Amniotic stem cell (primary cell): ENCODE results near the gene ZNF831.

Source experiments
- DNase-seq: peaks from one replicate; lab custom pipeline; 2025; lab: John Stamatoyannopoulos, UW

Gene ZNF831

DNA sequence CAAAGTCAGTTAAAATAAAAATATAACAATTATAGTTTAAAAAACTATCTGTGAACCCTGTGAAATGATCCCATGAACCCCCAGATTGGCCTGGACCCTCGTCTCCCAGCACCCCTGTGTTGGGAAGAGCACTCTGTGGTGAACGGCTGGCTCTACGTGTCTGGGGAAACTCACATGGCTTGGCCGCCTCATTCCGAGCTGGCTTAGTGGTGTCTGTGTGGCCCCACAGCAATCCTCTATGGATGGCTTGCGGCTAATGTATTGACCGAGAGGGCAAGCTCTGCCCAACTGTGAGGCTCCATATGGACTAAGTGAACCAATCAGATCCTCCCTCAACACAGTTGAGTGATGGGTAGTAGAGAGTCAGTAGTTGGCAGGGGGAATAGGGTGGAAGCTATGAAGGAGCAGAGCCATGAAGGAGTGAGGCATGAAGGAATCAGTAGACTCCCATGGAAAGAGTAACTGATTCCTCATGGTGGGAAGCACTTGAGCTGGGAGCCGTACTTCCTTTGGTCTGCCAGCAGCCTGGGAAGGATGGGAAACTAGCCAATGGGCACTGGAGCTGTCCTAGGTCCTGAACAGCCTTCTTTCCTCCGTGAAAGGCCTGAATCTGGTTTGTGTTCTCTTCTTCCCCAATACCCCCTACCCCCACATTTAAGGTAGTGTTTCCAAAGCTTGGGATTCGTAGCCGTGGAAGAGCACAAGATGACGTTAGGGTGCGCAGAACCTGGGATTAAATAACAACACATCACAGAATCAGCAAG is 21.6 kb upstream of the ZNF831 start:
- no peak for DNase-seq

DNA sequence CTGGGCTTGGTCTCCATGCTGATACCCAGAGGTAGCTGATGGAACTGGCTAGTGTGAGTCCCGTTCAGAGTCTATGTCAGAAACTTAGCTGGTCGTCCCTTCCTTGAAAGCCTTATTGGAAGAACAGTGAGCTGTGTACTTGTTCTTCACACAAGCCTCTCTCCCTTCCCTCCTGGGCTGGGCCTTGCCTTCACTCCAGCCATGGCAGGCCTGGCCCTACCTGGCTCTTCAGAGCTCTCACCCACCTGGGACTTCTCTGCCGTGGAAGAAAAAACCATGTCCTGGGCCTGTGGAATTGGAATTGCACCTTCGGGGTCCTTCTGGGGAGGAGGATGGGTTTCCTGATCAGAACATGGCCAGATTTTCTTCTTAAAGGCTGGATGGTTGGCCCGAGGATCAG is 20.3 kb upstream of the ZNF831 start:
- DNase-seq: no peak

DNA sequence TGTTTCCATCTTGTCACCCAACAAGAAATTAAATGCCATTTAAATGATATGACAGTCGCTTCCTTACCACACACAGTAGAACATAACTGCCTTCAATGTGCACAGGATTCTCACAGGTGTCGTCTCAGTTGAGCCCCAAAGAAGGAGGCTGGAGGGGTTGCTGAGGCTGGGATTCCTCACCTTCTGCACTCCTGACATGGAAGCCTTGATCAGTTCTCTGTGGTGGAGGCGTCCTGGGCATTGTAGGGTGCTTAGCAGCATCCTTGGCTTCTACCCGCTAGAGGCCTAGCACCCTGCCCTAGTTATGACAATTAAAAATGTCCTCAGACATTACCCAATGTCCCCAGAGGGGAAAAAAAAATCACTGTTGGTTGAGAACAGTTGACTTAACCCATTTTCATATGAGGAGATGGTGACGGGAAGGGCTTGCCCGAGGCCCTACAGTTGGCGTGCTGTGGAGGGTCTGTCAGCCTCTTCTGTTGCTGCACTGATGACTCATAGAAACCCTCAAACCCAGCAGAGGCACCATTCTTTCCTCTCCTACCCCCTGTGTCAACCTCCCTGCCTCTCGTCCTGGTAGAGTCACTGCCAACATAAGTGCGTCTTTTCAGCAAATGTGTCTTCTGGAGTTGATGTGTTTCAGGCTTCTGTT is 19.3 kb upstream of the ZNF831 start:
- no peak for DNase-seq

DNA sequence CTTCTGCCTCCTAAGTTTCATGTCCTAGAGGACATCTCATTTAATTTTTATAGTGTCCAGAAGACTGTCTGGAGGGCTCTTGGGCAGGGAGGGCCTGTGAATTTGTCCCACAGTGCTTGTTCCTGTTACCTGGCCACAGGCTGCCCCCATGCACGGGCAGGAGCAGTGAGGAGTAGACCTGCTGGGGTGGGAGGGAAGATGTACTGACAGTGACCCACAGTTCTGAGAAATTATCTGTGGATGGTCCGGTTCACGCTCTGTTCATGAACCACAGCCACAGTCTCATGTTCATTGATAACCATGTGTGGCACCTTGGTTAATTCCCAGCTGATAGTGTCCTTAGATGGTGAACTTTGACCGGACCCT is 18.8 kb upstream of the ZNF831 start:
- no peak for DNase-seq

DNA sequence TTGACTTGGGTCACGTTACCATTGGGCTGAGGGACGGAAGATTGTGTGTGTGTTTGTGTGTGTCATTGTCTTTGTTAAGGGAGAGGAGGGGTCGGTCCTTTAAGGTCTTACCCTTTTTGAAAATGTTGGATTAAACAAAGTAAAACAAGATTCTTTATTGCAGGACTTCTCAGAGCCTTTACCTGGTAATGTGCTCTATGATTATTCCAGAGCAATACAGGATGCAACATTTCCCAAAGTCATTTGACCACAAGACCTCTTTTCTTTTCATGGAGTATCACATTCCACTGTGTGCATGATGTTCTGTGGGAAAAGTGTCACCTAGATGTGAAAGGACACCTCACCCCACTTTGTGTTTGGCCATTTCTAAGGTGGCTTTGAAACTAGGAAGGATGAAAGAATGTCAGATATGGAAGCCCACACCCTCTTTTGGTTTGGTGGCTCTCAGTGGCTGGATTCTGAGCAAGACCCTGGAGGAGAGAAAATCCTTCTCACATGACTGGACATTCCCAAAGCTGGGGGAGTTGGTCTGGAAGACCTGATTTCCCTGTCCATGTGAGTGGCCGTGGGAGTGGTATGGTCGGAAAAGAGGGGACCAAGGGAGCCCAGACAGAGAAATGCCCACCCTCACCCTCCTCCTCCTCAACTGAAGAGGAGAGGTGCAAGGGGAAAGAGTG is 18.2 kb upstream of the ZNF831 start:
- DNase-seq: no peak

DNA sequence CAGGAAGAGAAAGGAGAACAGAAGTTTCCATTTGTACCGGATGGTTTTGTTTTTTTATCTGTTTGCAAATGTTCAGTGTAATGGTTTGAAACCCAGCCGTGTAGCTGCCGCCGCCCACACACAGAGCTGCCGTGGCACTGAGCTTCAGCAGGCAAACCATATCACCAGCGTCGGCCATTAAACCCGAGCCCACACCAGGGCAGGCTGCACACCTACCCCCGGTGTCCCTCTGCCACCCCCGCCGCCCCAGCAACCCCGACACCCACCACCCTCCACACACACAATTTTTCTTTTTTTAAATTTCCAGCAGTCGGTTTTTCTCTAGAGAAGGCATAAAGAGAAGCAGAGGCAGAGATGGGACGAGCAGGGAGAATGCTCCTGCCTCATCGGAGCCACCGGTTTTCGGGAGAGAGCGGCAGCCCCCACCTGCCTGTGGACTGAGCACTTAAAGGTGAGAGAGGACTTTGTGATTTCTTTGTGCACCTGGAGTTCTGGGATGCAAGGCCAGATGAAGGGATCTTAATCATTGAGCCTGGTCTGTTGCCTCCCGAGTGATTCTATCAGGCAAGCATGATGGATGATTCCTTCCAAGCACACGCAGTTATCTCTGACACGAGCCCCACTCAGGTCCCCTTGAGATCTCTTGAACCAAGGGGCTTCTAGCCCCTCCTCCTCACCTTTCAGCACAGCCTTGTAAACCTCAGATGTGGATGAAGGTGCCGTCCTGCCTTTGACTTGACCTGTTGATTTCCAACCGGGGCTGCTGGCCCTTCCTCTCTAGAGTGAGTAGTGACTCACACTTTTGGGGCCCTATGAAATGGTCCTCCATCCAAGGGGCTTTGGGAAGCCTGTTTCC is 17.5 kb upstream of the ZNF831 start:
- no peak for DNase-seq

DNA sequence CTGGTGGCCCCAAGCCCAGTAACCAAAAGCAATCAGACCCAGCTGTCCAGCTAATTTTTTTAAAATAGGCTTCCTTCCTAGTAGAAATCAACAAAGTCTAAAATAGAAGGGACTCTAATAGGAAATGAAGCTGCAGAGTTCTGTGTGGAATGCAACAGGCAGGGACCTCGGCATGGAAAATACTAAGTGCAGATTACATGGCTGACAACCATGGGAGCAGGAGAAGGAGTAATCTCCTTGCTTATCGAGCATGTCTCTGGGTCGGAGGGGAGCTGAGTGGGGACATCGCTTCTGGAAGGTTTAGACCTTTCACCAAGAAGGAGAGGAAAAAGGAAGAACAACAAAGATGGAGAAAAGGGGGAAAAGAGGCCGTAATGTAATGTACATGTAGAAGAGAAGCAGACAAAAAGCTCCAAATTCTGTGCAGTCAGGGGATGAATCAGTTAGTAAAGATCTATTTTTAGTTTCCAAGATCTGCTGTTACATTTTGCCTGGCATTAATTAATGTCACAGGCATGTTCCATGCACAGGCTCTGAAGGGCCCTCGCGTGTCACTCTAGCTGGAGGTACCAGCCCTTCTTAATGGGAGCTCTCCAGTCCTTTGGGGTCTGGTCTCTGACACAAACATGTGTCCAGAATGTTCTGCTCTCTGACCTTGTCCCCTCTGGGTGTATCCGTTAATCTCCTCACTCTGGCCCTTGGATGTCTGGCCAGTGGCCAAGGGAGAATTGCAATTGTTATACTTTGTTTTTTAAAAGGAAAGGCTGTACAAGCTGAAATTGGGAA is 16.6 kb upstream of the ZNF831 start:
- DNase-seq: no peak

DNA sequence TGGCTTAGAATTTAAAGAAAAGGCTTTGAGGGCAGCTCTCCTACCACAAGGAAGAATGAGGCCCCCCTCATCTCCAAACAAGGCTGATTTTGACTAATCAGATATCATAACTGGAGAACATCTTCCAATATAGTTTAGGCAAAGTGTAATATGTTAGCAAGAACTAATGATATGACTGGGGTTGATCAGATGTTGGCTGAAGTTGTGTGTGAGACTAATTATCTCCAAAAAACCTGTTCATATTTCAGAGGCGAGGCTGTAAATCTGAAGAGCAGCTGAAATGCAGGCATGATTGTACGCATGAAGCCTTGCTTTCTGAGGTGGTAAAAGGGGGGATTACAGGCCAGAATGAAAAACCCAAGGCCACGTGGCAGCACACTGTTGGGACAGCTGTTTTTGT is 16.0 kb upstream of the ZNF831 start:
- DNase-seq: no peak

DNA sequence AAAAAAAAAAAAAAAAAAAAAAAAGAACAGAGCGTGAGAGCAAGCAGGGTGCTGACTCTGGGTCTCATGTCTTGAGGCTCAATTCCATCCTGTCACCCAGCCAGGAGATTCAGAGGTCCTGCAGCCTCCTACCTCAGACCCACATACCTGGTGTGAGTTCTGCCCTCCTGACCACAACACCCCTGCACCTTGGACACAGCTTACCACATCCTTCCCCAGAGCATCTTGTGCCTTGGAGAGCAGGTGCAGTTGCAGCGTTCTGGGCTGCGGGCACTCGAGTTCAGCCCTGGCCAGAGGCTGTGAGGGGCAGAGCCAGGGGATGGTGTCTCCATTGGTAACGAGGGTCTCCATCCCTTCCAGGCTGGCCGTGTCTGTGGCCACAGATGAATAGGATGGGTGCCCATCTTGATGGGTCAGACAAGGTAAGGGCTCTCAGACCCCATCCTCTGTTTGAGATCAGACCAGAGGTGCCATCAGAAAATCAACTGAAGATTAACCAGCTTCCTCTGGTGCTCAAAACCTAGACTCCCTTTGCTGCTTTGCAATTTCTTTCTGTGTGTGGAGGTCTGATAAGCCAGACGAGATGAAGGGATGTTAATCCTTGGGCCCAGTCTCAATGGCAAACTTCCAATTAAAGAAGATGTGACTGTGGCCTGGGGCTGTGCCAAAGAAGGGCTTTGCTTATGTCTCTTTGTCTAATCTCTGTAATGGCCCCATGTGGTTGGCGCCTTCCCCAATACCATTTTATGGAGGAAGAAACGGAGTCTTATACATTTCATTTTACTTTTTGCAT is 14.7 kb upstream of the ZNF831 start:
- no peak for DNase-seq

DNA sequence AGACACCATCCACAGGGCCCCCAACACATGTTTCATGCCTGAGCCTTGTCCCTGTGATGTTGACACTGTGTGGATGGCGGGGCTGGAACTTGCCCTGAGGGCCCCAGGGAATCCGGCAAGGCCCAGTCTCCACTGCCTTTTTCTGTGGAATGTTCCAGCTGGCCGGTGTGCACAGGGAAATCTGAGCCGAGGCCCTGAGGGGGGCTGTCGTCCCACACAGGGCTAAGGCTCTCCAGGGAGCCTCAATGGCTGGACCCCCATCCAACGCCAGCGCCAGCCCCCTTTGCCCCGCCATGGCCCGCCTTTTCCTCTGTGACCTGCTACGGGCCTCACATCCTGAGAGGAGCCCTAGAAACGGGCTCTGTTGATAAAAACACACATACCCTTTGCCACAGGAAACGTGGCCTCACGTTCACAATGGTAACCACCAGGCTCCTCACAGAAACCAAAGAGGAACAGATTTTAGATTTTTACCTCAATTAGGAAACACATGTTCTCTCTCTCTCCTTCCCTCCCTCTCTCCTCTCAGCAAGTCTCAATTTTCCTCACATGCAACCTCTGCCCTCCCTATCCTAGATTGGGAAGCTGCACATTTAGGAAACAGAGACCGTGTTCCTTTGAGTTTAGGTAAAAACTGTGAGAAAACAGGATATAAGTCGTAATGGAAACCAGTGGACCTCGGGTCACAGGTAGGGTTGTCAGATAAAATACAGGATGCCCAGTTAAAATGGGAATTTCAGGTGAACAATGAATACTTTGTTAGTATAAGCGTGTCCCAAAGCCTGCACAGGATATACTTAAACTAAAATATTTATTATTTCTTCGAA is 13.7 kb upstream of the ZNF831 start:
- no peak for DNase-seq

DNA sequence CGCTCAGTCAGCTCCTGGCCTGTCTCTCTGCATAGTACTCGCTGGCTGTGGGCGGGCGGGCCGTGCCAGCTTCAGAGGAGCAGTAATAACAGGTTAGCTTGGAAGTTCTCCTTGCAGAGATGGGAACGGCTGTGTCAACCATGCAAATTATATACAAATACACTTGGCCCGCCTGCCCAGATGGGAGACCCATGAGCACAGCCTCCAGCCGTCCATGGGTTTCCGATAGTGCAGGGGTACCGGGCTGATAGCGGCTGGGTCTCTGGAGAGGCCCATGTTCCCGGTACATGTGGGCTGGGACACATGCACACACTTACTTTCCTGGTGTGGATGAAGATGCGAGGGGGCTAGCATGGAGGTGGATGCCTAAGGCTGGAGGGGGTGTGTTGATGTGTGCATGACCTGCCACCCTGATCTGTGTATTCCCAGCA is 12.8 kb upstream of the ZNF831 start:
- DNase-seq: no peak

DNA sequence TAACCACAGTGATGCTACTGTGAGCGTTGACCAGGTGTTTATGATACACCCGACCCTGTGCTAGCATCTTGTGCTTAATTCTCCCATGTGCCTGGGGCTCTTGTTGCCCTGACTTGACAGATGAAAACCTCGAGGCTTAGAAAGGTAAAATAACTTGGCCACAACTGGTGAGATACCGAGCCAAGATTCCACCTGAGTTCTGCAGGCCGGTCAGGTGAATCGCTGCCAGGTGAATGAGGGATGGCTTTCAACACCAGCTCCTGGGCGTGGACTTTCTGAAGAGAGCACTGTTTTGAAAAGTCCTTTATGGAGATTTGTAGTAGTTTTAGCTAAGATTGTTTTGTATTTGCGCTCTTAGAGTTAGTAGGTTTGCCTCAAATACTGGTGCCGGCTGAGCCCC is 12.2 kb upstream of the ZNF831 start:
- DNase-seq: no peak

DNA sequence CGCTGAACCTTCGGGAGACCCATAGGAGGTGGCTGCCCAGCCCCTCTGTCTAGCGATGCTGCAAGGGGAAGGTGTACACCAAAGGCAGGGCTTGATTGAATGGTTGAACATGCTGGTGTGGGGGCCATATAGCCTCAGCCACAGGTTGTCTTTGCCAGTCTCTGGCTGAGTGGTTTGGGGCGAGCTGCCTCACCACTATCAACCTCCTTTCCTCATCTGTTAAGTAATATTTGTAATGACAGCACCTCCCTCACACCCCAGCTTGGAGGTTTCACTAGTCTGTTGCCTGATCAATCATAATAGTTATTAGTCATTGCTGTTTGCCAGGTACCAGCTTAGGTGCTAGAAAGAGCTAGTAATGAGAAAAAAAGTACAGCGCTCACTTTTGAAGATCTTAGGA is 11.8 kb upstream of the ZNF831 start:
- no peak for DNase-seq

DNA sequence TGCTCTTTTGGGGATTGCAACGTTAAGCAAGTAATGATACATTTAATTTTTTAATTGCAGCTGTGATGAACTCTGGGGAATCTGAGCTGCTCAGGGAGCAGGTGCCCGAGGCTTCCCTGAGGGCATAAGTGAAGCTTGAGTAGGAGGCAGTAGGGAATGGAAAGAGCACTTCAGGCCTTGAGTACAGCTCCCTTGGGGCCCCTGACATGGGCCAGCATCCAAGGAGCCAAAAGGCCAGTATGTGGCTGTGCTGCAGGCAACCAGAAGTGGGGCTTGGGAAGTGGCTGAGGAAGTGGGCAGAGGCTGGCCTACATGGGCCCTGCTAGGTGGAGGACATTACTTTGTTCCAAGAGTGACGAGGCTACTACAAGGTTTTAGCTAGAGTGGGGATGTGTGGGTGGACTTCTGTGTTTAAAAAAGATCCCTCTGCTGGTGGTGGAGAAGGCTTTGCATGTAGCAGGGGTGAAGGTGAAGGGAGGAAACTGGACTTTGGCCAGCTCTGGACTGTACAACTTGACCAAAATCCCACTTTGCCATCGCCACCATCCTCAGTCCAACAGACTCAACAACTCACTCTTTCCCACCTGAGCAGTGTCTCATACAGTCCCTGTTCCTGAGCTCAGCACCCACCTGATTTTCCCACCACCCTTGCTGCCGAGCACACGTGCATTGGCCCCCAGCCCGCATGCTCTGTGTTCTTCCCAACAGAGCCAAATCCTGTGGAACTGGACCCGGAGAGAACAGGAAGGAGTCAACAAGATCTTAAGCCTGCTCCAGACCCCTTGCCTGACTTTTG is 10.9 kb upstream of the ZNF831 start:
- no peak for DNase-seq

DNA sequence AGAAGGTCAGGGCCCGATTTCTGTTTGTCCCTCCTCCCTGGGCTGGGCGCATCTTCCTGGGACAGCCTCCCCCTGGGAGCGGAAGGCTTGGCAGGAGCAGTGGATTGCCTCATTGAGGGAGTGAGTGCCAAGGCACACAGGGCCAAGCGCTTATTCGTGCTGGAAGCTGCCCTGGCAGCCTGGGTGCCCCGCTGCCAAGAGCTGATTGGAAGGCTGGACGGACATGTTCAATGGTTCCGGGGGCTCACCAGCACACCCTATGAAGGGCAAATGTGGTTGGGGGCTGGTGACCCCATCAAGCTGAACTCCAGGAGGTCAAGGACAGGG is 10.3 kb upstream of the ZNF831 start:
- no peak for DNase-seq

DNA sequence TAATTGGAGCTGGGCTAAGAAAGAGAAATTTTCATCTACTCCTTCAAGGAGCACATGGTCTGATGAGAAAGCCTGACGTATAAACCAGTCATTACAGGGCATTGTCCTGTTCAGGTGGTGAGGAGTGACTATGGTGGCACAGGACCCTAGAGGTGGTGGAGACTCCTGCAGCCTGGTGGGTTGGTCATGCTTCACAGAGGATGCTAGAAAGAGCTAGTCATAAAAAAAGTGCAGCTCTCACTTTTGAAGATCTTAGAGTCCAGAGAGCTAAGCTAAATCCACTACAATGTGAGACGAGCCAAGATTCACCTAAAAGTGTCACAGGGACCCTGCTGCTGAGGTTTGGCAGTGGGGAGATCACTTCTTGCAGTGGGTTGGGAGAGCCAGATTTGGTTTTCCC is 9.8 kb upstream of the ZNF831 start:
- no peak for DNase-seq

DNA sequence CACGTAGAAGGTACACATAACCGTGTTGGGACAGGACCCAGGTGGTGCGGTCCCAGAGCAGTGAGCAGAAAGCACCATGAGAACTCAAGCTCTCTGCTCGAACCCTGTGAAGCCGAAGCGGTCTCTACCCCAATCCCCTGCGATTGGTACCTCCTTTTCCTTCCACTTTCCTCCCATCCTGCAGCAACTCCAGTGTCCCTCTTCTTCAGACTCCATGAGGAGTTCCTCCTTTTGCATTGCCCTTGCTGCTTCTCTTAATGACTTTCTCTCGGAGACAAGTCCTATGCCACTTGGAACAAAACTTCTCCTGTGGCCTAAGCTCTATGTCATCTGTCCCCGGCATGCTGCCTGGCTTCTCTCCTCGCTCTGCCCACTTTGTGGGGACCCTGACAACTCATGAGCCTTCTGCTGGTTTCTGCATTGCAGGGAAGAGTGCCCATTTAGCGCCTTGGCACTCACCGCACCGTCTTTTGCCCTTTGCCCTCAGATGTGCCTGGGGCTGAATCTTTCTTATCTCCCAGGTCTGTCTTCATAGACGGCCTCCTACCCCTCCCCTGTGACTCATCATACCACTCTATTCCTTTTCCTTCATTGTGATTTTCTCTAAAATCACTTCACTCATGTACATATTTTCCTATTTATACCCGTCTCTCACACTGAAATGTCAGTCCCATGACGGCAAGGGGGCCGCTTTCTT is 9.2 kb upstream of the ZNF831 start:
- DNase-seq: no peak

DNA sequence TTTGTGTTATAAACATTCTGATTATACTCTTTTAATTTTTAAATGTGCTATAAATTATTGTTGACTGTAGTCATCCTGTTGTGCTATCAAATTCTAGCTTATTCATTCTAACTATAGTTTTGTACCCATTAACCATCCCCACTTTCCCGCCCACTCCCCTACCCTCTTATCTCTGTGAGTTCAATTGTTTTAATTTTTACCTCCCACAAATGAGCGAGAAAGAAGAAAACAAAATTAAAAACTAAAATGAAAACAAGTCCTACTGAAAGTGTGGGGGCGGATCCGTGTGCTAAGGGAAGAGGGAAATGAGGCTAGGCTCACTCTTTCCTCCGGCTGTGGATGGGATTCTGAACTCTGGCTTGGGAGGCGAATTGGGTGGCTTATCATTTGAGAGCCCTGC is 6.6 kb upstream of the ZNF831 start:
- DNase-seq: no peak

DNA sequence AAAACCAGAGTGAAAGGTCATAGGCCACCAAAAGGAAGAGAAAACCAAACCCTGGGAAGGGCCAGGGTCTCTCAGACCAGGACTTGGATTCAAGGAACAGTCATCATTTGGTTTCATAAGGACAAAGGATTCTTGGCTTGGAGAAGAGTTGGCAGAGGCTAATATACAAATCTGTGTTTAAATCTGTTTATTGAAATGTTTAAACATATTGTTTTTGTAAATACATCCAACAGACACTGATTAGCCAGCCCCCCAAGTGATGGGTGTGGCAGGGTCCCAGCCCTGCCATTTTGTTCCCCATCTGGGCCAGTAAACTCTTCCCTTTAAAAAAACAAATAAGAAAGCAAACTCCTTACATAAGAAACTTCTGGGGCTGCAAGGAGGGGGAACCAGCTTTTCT is 6.1 kb upstream of the ZNF831 start:
- no peak for DNase-seq
